ENCODE results near the gene NOP58. TPM values are rescaled to one million over a fixed set of nuclear protein-coding genes. Genes with fewer than 3 reads are reported as not detected.

The NOP58 gene
- polyA plus RNA-seq, 2 of the 4 experiments (the other 2 are of a cell fraction), result 106 to 172 TPM

DNA sequence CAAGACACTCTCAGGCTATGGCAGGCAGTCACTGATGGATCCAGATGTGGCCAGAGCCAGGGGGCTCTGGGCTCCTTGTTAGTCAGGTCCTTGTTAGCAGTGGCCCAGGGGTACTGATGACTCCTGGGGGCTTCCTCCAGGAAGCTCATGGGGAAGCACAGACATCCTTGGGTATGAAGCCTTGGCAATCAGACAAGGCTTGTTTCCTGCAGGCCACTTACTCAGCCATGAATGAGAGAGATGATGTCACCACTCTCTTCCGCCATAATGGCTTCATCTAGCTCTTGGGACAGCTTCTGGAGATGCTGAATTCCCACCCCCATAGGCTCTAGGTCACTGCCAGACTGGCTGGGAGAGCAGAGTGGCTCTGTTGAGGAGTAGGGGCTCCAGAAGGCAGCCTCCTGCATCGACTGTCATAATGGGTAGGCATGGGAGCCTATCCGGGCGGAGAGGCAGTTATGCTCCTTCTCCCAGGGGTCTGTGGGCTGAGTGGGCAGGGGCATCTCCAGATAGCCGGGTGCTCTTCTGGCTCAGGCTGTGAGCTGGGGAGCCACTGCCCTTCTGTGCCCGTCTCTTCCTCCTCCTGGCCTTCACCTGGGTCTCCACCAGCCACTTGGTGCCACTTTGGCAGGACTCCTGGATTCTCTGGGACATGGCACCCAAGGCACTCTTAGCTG, 70.4 kb downstream of the NOP58 start:
- peaks cover 11% of the 10 kb centered on the region for H3K4me1 ChIP-seq
- no peak for DNase-seq (ENCODE audit: low read depth in 1 of 2, low spot score in 1 of 2)
- no peak overlapping the region for H3K27ac ChIP-seq
- H3K4me2 ChIP-seq, result no peak overlapping the region
- POLR2A ChIA-PET, result no interaction called here
- ATAC-seq, result no peak
- CTCF ChIA-PET, result interaction anchor here (1.1 kb wide), 1 partner anchor 14 kb away, joined by 3 read pairs; no protein-coding TSS in a partner anchor
- no peaks in the 10 kb centered on the region for H3K9me3 ChIP-seq
- no peak for FAIRE-seq
- TF ChIP-seq EHMT2 (IDR thresholded peaks at IDR 0.05; ENCODE audit: low read depth) (no peak), HOXA7 (CRISPR knock-in tag; IDR thresholded peaks at IDR 0.05) (no peak), MAZ (IDR thresholded peaks at IDR 0.05; ENCODE audit: borderline replicate concordance, low read depth, low read length) (no peak), RFX5 (IDR thresholded peaks at IDR 0.05) (no peak)
- TF ChIP-seq, protein P1, sequence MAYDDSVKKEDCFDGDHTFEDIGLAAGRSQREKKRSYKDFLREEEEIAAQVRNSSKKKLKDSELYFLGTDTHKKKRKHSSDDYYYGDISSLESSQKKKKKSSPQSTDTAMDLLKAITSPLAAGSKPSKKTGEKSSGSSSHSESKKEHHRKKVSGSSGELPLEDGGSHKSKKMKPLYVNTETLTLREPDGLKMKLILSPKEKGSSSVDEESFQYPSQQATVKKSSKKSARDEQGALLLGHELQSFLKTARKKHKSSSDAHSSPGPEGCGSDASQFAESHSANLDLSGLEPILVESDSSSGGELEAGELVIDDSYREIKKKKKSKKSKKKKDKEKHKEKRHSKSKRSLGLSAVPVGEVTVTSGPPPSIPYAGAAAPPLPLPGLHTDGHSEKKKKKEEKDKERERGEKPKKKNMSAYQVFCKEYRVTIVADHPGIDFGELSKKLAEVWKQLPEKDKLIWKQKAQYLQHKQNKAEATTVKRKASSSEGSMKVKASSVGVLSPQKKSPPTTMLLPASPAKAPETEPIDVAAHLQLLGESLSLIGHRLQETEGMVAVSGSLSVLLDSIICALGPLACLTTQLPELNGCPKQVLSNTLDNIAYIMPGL (CRISPR knock-in tag; IDR thresholded peaks at IDR 0.05; ENCODE audit: borderline replicate concordance), result no peak
- H3K4me3 ChIP-seq, result no peak overlapping the region
- WGBS (ENCODE audit: missing lambda C conversion rate), result 93% methylated on average over 4 of the region's 6 CpGs

DNA sequence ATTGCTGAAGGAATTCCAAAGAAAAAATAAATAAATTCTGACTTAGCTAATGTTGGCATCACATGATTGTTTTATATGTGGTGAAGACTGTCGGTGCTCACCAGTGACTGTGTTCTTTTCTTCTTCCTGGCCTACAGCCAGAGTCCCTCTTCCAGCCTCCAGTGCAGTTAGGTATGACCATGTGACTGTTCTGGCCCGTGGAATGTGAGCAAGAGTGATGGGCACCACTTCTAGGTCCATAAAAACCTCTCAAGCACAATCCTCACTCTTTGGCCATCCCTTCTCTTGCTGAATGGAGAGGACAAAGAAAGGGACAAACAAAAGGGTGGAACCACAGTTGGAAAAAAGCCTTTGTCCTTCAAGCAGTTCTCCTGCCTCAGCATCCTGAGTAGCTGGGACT, 71.6 kb downstream of the NOP58 start:
- TF ChIP-seq SREBF2 (IDR thresholded peaks at IDR 0.05), result no peak
- TF ChIP-seq, protein P2, sequence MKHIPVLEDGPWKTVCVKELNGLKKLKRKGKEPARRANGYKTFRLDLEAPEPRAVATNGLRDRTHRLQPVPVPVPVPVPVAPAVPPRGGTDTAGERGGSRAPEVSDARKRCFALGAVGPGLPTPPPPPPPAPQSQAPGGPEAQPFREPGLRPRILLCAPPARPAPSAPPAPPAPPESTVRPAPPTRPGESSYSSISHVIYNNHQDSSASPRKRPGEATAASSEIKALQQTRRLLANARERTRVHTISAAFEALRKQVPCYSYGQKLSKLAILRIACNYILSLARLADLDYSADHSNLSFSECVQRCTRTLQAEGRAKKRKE (CRISPR knock-in tag; IDR thresholded peaks at IDR 0.05; ENCODE audit: low read depth), result no peak
- POLR2A ChIA-PET, result no interaction called here
- H3K9me3 ChIP-seq, result no peaks in the 10 kb centered on the region
- DNase-seq (ENCODE audit: low read depth in 1 of 2, low spot score in 1 of 2) (no peak), ATAC-seq (no peak), FAIRE-seq (no peak)
- no peak overlapping the region for H3K27ac ChIP-seq
- CTCF ChIA-PET, result no interaction called here
- H3K4me2 ChIP-seq, result no peak overlapping the region
- 29% methylated on average over 2 of the region's 2 CpGs for WGBS (ENCODE audit: missing lambda C conversion rate)
- H3K4me1 ChIP-seq, result peaks cover 11% of the 10 kb centered on the region
- H3K4me3 ChIP-seq, result no peak overlapping the region

DNA sequence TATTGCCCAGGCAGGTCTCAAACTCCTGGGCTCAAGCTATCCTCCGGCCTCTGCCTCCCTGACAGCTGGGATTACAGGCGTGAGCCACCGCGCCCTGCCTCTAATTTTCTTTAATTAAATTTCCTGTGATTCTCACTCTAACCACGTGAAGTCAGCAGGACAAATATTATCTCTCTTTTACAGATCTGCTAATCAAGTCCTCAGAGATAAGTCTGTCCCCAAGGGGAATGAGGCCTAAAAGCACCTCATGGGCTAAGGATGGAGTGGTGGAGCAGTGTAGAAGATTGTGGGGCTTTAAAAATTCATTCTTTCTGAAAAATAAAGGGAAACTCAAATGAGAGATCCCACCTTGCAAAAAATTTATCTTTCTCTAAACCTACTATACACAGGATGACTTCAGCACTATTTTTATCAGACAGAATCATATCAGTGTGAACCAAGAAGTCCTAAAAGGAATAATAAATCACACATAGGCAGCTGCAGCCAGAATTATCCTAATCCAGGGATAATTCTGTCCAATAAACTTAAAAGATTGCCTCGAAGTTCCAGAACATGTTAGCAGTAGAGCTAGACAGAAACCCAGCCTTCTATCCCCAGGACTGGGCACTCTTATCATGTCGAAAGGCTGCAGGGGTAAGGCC, 72.3 kb downstream of the NOP58 start:
- no peak for TF ChIP-seq RARB (CRISPR knock-in tag; IDR thresholded peaks at IDR 0.05)
- TF ChIP-seq, protein P3, sequence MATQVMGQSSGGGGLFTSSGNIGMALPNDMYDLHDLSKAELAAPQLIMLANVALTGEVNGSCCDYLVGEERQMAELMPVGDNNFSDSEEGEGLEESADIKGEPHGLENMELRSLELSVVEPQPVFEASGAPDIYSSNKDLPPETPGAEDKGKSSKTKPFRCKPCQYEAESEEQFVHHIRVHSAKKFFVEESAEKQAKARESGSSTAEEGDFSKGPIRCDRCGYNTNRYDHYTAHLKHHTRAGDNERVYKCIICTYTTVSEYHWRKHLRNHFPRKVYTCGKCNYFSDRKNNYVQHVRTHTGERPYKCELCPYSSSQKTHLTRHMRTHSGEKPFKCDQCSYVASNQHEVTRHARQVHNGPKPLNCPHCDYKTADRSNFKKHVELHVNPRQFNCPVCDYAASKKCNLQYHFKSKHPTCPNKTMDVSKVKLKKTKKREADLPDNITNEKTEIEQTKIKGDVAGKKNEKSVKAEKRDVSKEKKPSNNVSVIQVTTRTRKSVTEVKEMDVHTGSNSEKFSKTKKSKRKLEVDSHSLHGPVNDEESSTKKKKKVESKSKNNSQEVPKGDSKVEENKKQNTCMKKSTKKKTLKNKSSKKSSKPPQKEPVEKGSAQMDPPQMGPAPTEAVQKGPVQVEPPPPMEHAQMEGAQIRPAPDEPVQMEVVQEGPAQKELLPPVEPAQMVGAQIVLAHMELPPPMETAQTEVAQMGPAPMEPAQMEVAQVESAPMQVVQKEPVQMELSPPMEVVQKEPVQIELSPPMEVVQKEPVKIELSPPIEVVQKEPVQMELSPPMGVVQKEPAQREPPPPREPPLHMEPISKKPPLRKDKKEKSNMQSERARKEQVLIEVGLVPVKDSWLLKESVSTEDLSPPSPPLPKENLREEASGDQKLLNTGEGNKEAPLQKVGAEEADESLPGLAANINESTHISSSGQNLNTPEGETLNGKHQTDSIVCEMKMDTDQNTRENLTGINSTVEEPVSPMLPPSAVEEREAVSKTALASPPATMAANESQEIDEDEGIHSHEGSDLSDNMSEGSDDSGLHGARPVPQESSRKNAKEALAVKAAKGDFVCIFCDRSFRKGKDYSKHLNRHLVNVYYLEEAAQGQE (IDR thresholded peaks at IDR 0.05), result no peak
- TF ChIP-seq MAFK (IDR thresholded peaks at IDR 0.05; ENCODE audit: partially characterized antibody), result no peak
- TF ChIP-seq CEBPB (IDR thresholded peaks at IDR 0.05), result no peak
- no peak for TF ChIP-seq NFE2L2 (conservative IDR thresholded peaks at IDR 0.05; ENCODE audit: low read length)
- no peak for TF ChIP-seq EP300 (IDR thresholded peaks at IDR 0.05)
- no peak for TF ChIP-seq RCOR1 (IDR thresholded peaks at IDR 0.05; ENCODE audit: low read depth, low read length)
- no peak for TF ChIP-seq TFCP2L1 (CRISPR knock-in tag; IDR thresholded peaks at IDR 0.05)
- no peak for TF ChIP-seq CHD2 (IDR thresholded peaks at IDR 0.05; ENCODE audit: low read length, partially characterized antibody)
- no peak for TF ChIP-seq SREBF2 (IDR thresholded peaks at IDR 0.05)
- no peak for TF ChIP-seq EHF (CRISPR knock-in tag; IDR thresholded peaks at IDR 0.05)
- TF ChIP-seq FOSL2 (IDR thresholded peaks at IDR 0.05), result no peak
- no peak for TF ChIP-seq FOSL2 (CRISPR knock-in tag; IDR thresholded peaks at IDR 0.05)
- TF ChIP-seq ZFP36 (IDR thresholded peaks at IDR 0.05; ENCODE audit: borderline replicate concordance, partially characterized antibody), result no peak
- H3K9me3 ChIP-seq, result no peaks in the 10 kb centered on the region
- H3K4me1 ChIP-seq, result peaks cover 11% of the 10 kb centered on the region
- FAIRE-seq (no peak), ATAC-seq (no peak), DNase-seq (ENCODE audit: low read depth in 1 of 2, low spot score in 1 of 2) (no peak)
- H3K4me2 ChIP-seq, result no peak overlapping the region
- POLR2A ChIA-PET, result no interaction called here
- 82% methylated on average over 7 of the region's 7 CpGs for WGBS (ENCODE audit: missing lambda C conversion rate)
- no peak overlapping the region for H3K27ac ChIP-seq
- CTCF ChIA-PET, result interaction anchor here (1.6 kb wide), 1 partner anchor 59 kb away, joined by 4 read pairs; no protein-coding TSS in a partner anchor
- no peak overlapping the region for H3K4me3 ChIP-seq

Measured in A549 (cell line).